GM19035 (cell line): ENCODE data around the gene TENT4A.
A peak's percentile ranks its signal among the peaks of the same experiment; 100 is the strongest.

Source experiments
- ATAC-seq: cut with Tn5 transposase; IDR thresholded peaks from one replicate; pipeline ENCODE4 v1.9.1; 2021; ENCODE audit not compliant: unreplicated experiment

TENT4A gene

GRCh38 chr5:6731465-6732237 lies 18.4 kb downstream of the TENT4A start:
- ATAC-seq: no peak

DNA sequence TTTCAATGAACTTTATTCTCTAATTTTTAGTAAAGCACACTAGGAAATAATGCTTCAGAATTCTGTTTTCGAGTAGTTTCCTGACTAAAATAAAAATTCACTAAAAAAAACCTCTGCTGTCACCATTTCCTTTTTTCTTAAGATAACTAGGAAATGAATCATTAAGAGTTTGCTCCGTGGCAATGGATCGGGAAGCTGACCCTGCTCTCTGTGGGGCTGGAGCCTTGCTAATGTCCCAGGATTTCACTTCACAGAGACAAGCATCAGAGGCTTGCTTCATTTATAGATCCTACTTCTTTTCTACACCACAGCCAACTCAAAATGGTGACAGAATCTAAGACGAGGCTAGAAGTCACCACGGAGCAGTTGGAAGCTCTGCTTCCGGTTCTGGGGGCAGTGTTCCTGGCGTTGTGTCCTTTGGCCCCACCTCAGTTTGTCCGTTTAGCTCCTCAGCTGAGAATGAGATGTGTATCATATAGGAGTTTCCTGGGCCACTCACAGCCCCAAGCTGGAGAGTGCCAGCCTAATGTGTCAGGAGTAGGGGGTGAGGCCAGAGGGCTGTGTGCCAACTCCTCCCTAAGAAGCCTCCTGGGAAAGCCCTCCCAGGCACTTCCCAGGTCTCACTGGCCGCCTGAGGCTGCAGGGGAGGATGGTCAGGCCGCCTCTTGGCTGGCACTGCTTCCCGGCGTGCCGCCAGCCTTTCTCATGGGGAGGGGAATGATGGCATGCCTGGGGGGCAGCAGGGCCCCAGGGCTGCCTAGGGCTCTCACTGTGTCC lies 19.6 kb downstream of the TENT4A start:
- no peak for ATAC-seq

GRCh38 chr5:6733411-6734242 lies 20.4 kb downstream of the TENT4A start:
- no peak for ATAC-seq

- no peak for ATAC-seq
These were observed 21.0 kb downstream of the TENT4A start for GRCh38 chr5:6734243-6734700.

GRCh38 chr5:6734781-6735180 lies 21.5 kb downstream of the TENT4A start:
- ATAC-seq: no peak

DNA sequence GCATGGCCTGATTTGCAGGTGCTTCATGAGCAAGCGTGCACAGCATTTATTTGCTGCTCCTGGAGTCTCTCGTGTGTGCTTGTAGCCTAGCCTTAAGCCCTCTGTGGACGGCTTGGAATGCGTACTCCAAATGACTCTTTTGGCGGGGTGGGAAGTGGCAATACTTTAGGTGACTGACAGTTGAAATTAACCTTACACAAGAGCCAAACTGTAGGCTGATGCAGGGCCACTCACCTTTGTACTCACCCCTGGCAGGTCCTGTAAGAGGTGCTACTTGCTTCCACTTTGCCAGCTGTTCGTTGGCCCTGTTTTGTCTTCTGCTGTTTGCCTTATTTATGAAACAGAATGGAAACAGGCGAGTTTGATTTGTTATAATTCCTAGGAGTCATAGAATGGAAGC lies 22.9 kb downstream of the TENT4A start:
- ATAC-seq: no peak

DNA sequence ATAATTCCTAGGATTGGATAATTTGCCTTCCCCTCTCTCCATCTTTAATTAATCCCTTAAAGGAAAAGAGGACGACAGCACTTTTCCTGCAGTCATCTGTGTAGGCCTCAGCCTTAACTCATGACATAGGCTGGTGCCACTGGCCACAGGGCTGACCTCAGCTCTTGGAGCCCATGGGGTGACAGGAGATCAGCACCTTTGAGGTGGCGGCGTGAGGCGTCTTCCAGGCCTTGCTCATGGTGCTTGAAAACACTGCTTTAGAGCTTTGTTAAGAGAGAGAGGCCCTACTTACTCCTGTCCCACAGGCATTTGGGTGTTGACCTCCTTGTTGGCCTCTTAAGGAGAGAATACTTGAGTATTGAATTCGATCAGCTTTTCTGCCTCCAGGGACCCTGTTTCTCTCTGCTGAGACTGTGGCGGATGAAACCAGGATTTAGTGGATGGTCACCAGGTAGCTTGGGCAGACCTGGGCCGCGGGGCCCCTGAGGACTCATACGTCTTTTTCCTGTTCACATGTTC lies 23.4 kb downstream of the TENT4A start:
- ATAC-seq: no peak

DNA sequence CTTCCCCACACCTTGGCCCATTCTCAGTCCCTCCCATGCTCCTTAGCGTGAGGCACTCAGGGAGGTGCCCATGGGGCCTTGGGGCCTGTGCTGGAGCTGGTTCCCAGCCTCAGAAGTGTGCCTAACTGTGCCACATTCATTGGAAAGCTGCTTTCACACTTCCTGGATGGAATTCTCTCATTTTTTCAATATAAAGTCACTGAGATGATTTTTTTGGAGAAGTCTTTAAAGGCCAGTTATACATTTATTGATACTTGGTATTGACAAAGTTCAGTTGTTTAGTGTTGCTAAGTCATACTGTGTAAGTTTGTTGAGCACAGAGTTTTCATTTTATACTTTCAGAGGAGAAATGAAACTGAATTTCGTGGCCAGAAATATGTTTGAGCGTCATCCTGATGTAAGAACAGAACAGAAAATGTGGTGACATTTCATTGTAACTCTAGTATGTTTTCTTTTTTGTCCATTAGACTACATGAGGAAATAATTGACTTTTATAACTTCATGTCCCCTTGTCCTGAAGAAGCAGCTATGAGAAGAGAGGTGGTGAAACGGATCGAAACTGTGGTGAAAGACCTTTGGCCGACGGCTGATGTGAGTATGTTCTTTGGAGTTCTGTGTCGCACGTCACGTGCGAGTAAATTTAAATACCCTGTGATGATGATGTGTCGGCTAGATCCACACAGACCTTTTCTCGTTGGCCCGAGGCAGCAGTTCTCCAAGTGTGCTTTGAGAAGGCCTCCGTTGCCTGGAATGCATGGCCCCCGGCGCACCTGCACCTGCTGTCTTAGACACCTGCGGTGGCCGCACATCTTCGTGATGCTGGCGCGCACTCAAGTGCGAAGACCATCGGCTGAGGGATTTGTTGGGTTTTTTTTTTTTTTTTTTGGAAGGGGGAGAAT lies 24.1 kb downstream of the TENT4A start:
- peak; percentile 80 for ATAC-seq

- ATAC-seq: no peak
These were observed 26.4 kb downstream of the TENT4A start for GRCh38 chr5:6739603-6740002.

- no peak for ATAC-seq
These were observed 27.4 kb downstream of the TENT4A start for GRCh38 chr5:6740586-6741150.

- no peak for ATAC-seq
These were observed 29.0 kb downstream of the TENT4A start for GRCh38 chr5:6742081-6742758.

GRCh38 chr5:6743161-6743560 lies 29.9 kb downstream of the TENT4A start:
- no peak for ATAC-seq

DNA sequence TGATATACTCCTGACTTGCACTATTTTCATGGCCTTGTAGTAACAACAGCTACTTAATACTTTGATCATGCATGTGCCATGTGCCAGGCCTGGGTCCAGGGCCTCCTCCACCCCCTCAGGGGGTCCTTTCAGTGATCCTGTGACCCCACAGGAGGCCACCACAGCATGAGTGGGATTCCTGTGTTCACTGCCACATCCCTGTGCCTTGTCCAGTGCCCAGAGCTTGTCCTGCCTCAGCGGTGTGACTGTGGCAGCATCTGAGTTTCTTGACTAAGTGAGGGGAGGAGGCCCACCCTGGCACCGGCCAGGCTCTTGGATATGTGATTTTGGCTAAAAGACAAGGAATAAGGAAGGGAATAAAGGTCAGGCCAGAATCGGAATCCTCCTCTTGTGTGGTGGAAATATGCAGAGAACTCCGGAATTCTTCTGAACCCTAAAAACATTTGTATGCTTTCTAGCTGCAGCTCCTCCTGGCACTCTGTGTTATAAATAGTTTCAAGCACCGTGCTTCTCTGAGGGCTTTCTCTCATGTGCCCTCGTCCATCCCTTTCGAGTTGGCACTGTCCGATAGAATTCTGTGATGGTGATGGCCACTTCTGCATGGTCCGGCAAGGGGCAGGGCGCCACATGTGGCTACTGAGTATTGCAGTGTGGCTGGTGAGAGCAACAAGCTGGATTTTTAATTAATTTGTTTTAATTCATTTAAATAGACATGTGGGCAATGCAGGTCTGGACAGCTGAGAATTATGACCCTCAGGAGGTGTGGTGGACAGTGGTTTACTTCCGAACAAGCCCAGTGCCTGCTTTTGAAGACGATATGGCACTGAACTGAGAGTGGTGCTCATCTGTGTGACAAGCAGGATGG lies 31.8 kb downstream of the TENT4A start:
- no peak for ATAC-seq

DNA sequence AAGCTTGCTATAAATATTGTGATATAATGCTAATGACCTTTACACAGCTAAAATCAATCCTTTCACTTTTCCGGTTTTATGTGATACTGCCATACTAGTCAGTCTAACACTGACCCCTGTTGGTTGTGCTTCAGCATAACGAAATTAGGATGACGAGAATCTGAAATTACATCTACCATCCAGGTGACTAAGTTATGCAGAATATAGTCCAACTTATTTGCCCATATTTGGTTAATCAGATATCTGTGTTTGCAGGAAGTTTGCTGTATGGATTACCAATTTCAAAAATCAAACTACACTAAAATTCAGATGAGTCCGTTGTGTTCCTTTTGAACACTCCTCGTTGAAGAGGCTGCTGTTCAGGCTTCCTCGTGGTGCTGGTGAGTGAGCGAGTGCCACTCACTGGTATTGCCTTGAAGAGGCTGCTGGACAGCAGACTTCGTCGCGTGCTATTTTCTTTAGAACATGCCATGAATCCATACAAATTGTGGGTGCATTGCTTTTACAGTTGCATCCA lies 32.5 kb downstream of the TENT4A start:
- ATAC-seq: peak; percentile 79

- no peak for ATAC-seq
These were observed 33.0 kb downstream of the TENT4A start for GRCh38 chr5:6746244-6746643.

GRCh38 chr5:6747103-6747502 lies 33.9 kb downstream of the TENT4A start:
- no peak for ATAC-seq

- no peak for ATAC-seq
These were observed 34.9 kb downstream of the TENT4A start for GRCh38 chr5:6748142-6748541.
